HCT116 (cell line): ENCODE results near the gene A1CF. TPM values are rescaled to one million over a fixed set of nuclear protein-coding genes. Genes with fewer than 3 reads are reported as not detected.

Source experiments
- ATAC-seq: fragments of 200-7000 bp; cut with Tn5 transposase; 2 replicates; pipeline ENCODE4 v1.9.1; 2020; ENCODE audit warnings: mild to moderate bottlenecking, moderate library complexity
- BruUV-seq: library from RNA; stranded (reverse); fragments of 400-500 nt; replicated peaks from 2 replicates; lab custom pipeline; 2021; lab: Mats Ljungman, UMichigan
- CTCF ChIA-PET: fragments of 300-600 bp; sonication (Branson Sonifier 250); formaldehyde crosslinking; loops from one replicate; lab custom pipeline; 2021; ENCODE audit warnings: antibody characterized with exemption; lab: Charles Lee
- POLR2A ChIA-PET: fragments of 300-600, 350-600 bp; sonication (Branson Sonifier 250); formaldehyde crosslinking; loops from one replicate; lab custom pipeline; 2021; ENCODE audit warnings: antibody characterized with exemption; lab: Charles Lee
- RAD21 ChIA-PET, 2 experiments: fragments of 300-600 bp; sonication (Branson Sonifier 250); formaldehyde crosslinking; loops; one replicate each; lab custom pipeline; 2023; ENCODE audit warnings: low total read pairs in 2 of 2; ENCODE audit not compliant: uncharacterized antibody in 2 of 2, unreplicated experiment in 2 of 2, low non-redundant PET in 1 of 2; lab: Charles Lee
- DNase-seq: peaks from one replicate; pipeline ENCODE4 v3.0.0-alpha.2; 2010; ENCODE audit warnings: low read depth, low spot score
- H2AFZ ChIP-seq: fragments of 200-600 bp; shearing (Covaris generic), sonication (generic); 2 replicates; pipeline ENCODE4 v1.6.1; 2017; ENCODE audit warnings: low read depth, mixed run types, mixed read lengths, antibody characterized with exemption, low read length; ENCODE audit not compliant: poor library complexity, severe bottlenecking
- H3K27ac ChIP-seq: 2 replicates; pipeline ENCODE4 v1.5.1; 2012; ENCODE audit warnings: low read depth, low read length
- H3K27me3 ChIP-seq: fragments of 200-600 bp; sonication (generic); 2 replicates; pipeline ENCODE4 v1.6.1; 2016; ENCODE audit warnings: mixed run types, low read length, mixed read lengths; ENCODE audit not compliant: insufficient read depth
- H3K36me3 ChIP-seq, 2 experiments: fragments of 200-500 bp in 1 of 2; fragments of 200-600 bp in 1 of 2; sonication (Bioruptor generic) in 1 of 2; sonication (generic) in 1 of 2; 2 replicates each; pipeline versions ENCODE4 v1.5.1 to v1.6.1; 2014 to 2016; ENCODE audit warnings: low read length in 2 of 2, inconsistent platforms in 1 of 2, mixed read lengths in 1 of 2, mixed run types in 1 of 2; ENCODE audit not compliant: insufficient read depth in 2 of 2, control insufficient read depth in 1 of 2
- H3K4me1 ChIP-seq, 2 experiments: fragments of 200-600 bp in 1 of 2; sonication (generic) in 1 of 2; 2 replicates each; pipeline versions ENCODE4 v1.5.1 to v1.6.1; 2012 to 2017; ENCODE audit warnings: low read length in 2 of 2, inconsistent platforms in 1 of 2, mild to moderate bottlenecking in 1 of 2, mixed read lengths in 1 of 2, mixed run types in 1 of 2, moderate library complexity in 1 of 2; ENCODE audit not compliant: insufficient read depth in 2 of 2, control insufficient read depth in 1 of 2
- H3K4me2 ChIP-seq: fragments of 200-600 bp; sonication (generic); 2 replicates; pipeline ENCODE4 v1.6.1; 2017; ENCODE audit warnings: mixed run types, low read length, mixed read lengths
- H3K4me3 ChIP-seq, 2 experiments: fragments of 200-600 bp in 1 of 2; sonication (generic) in 1 of 2; replicated peaks in 1 of 2; 2 replicates each; pipeline ENCODE4 v1.5.1; 2011 to 2016; ENCODE audit warnings: low read length in 2 of 2, control low read depth in 1 of 2, low read depth in 1 of 2, mild to moderate bottlenecking in 1 of 2, mixed read lengths in 1 of 2, mixed run types in 1 of 2
- H3K79me2 ChIP-seq: fragments of 200-600 bp; sonication (generic); 2 replicates; pipeline ENCODE4 v1.6.1; 2017; ENCODE audit warnings: mild to moderate bottlenecking, mixed run types, low read length, moderate library complexity, mixed read lengths; ENCODE audit not compliant: insufficient read depth
- H3K9ac ChIP-seq: fragments of 200-600 bp; sonication (generic); 2 replicates; pipeline ENCODE4 v1.6.1; 2016; ENCODE audit warnings: low read length, mixed read lengths
- H3K9me2 ChIP-seq: fragments of 200-600 bp; sonication (generic), shearing (Covaris generic); 2 replicates; pipeline ENCODE4 v1.6.1; 2017; ENCODE audit warnings: mixed run types, mild to moderate bottlenecking, moderate library complexity; ENCODE audit not compliant: insufficient read depth
- H3K9me3 ChIP-seq, 2 experiments: fragments of 200-500 bp in 1 of 2; fragments of 200-600 bp in 1 of 2; sonication (Bioruptor generic) in 1 of 2; sonication (generic) in 1 of 2; 2 replicates each; pipeline ENCODE4 v1.6.1; 2014 to 2017; ENCODE audit warnings: low read length in 2 of 2, mixed read lengths in 2 of 2, inconsistent platforms in 1 of 2, low read depth in 1 of 2, mild to moderate bottlenecking in 1 of 2, mixed run types in 1 of 2, moderate library complexity in 1 of 2; ENCODE audit not compliant: control insufficient read depth in 1 of 2, insufficient read depth in 1 of 2
- H4K20me1 ChIP-seq: fragments of 200-600 bp; sonication (generic), shearing (Covaris generic); 2 replicates; pipeline ENCODE4 v1.6.1; 2017; ENCODE audit warnings: mixed run types, mild to moderate bottlenecking, moderate library complexity; ENCODE audit not compliant: insufficient read depth
- CEBPB ChIP-seq: IDR thresholded peaks from 2 replicates; pipeline ENCODE4 v1.6.1; 2012; ENCODE audit warnings: low read depth
- EZH2 ChIP-seq: fragments of 200-600 bp; sonication (generic); IDR thresholded peaks from 2 replicates; pipeline ENCODE4 v1.6.1; 2017; ENCODE audit warnings: antibody characterized with exemption, mixed run types
- EZH2phosphoT487 ChIP-seq: fragments of 200-600 bp; IDR thresholded peaks from 2 replicates; pipeline ENCODE4 v1.6.1; 2018; ENCODE audit warnings: antibody characterized with exemption, borderline replicate concordance
- FOSL1 ChIP-seq: IDR thresholded peaks from 2 replicates; pipeline ENCODE4 v1.6.1; 2012; ENCODE audit warnings: low read depth
- MAX ChIP-seq: IDR thresholded peaks from 2 replicates; pipeline ENCODE4 v1.6.1; 2012
- RAD21 ChIP-seq: IDR thresholded peaks from 2 replicates; pipeline ENCODE4 v1.6.1; 2012; ENCODE audit warnings: low read depth, mild to moderate bottlenecking
- YY1 ChIP-seq: IDR thresholded peaks from 2 replicates; pipeline ENCODE4 v1.6.1; 2011; ENCODE audit warnings: low read length, low read depth, moderate library complexity, mild to moderate bottlenecking; ENCODE audit not compliant: insufficient replicate concordance; ENCODE audit errors: extremely low read depth
- ZBTB33 ChIP-seq: IDR thresholded peaks from 2 replicates; pipeline ENCODE4 v1.6.1; 2011; ENCODE audit warnings: mild to moderate bottlenecking, low read length, moderate library complexity; ENCODE audit not compliant: insufficient replicate concordance; ENCODE audit errors: extremely low read depth
- ZFX ChIP-seq: fragments of 450-650 bp; IDR thresholded peaks from 2 replicates; pipeline ENCODE4 v1.6.1; 2017
- intact Hi-C: fragments of 100-400 bp; cut with micrococcal nuclease; formaldehyde crosslinking; loops from 2 replicates; pipeline ENCODE4 v1.10.0; 2022
- total RNA-seq: library from RNA; stranded (reverse); gene quantifications from one replicate; pipeline ENCODE4 v1.2.1, GENCODE V29; 2021; ENCODE audit not compliant: unreplicated experiment

The A1CF gene
- total RNA-seq, 1 experiment from 2014 or later, result 0.30 TPM

GRCh38 chr10:50919010-50919409 lies 33.6 kb upstream of the A1CF start:
- Histone ChIP-seq H3K4me1 (no peaks in the 10 kb centered on the region), H3K9me3 (peaks cover 0 to 8% of the 10 kb centered on the region in 2 experiments; a peak in 1 of 4 replicates), H4K20me1 (no peaks in the 10 kb centered on the region), H3K27ac (no peak overlapping the region), H3K9me2 (no peaks in the 10 kb centered on the region), H3K4me3 (no peak overlapping the region), H3K79me2 (no peaks in the 10 kb centered on the region), H3K36me3 (no peaks in the 10 kb centered on the region), H2AFZ (no peak overlapping the region), H3K4me2 (no peak overlapping the region), H3K27me3 (no peaks in the 10 kb centered on the region), H3K9ac (no peak overlapping the region)
- CTCF ChIA-PET, result no interaction called here
- ATAC-seq (no peak), DNase-seq (no peak)
- intact Hi-C loops, result no loop called here
- TF ChIP-seq FOSL1, result no peak
- no peak for TF ChIP-seq RAD21
- no peak for TF ChIP-seq EZH2
- TF ChIP-seq CEBPB, result no peak
- TF ChIP-seq ZBTB33, result no peak
- no peak for TF ChIP-seq ZFX
- no peak for TF ChIP-seq MAX
- no peak for TF ChIP-seq EZH2phosphoT487
- no peak for TF ChIP-seq YY1
- POLR2A ChIA-PET, result no interaction called here
- no TSS peak for BruUV-seq
- RAD21 ChIA-PET, result no interaction called here
